HepG2 (cell line): ENCODE data around the gene TMEM86B. TPM values are rescaled to one million over a fixed set of nuclear protein-coding genes. Genes with fewer than 3 reads are reported as not detected.

Experiments
- BORCS8-MEF2B ChIP-seq: sonication (generic); formaldehyde crosslinking; IDR thresholded peaks from 2 replicates; pipeline ENCODE4 v1.8.0; 2022; ENCODE audit warnings: mild to moderate bottlenecking, missing genetic modification reagents
- MED13 ChIP-seq: sonication (generic); formaldehyde crosslinking; IDR thresholded peaks from 2 replicates; pipeline ENCODE4 v1.5.0; 2020; ENCODE audit warnings: missing genetic modification reagents
- PAF1 ChIP-seq: IDR thresholded peaks from 2 replicates; pipeline ENCODE4 v1.6.1; 2016; ENCODE audit warnings: missing genetic modification reagents, missing compliant biosample characterization
- REPIN1 ChIP-seq: sonication (generic); formaldehyde crosslinking; IDR thresholded peaks from 2 replicates; pipeline ENCODE4 v1.8.0; 2022; ENCODE audit warnings: missing genetic modification reagents, low read depth, mild to moderate bottlenecking, borderline replicate concordance
- SPEN ChIP-seq: sonication (generic); formaldehyde crosslinking; IDR thresholded peaks from 2 replicates; pipeline ENCODE4 v1.5.1; 2020; ENCODE audit warnings: low read depth, mild to moderate bottlenecking, missing genetic modification reagents
- ZNF20 ChIP-seq: sonication (generic); formaldehyde crosslinking; IDR thresholded peaks from 2 replicates; pipeline ENCODE4 v1.4.0; 2020; ENCODE audit warnings: mild to moderate bottlenecking, moderate library complexity, missing genetic modification reagents
- ZNF296 ChIP-seq: sonication (generic); formaldehyde crosslinking; conservative IDR thresholded peaks from 2 replicates; pipeline ENCODE4 v1.5.0; 2020; ENCODE audit warnings: mild to moderate bottlenecking, missing genetic modification reagents
- ZNF3 ChIP-seq: IDR thresholded peaks from 2 replicates; pipeline ENCODE4 v1.7.0; 2017; ENCODE audit warnings: inconsistent platforms
- polyA plus RNA-seq, 8 experiments: library from polyadenylated mRNA; depleted of rRNA in 3 of 8; stranded (reverse) in 7 of 8; unstranded in 1 of 8; fragments of >200 nt; fragmentation: Illumina TruSeq in 4 of 8; extraction: Trizol in 4 of 8; gene quantifications; 2 replicates each; pipeline versions ENCODE4 v1.2.1 to v1.2.3, GENCODE V29; 2011 to 2016; ENCODE audit warnings: low read depth in 4 of 8, missing spikeins in 1 of 8, mixed read lengths in 1 of 8; ENCODE audit not compliant: insufficient read depth in 1 of 8
- total RNA-seq, 5 experiments: library from RNA; depleted of rRNA; stranded (reverse); fragments of >200 nt; fragmentation: Illumina TruSeq; extraction: Trizol; gene quantifications; 2 replicates each; pipeline ENCODE4 v1.2.3, GENCODE V29; 2016; ENCODE audit warnings: low read depth in 1 of 5
- TF ChIP-seq, protein P1 (sequence below): sonication (generic); formaldehyde crosslinking; IDR thresholded peaks from 2 replicates; pipeline ENCODE4 v1.4.0; 2020; ENCODE audit warnings: missing genetic modification reagents, borderline replicate concordance
- TF ChIP-seq, protein P2 (sequence below): sonication (generic); formaldehyde crosslinking; conservative IDR thresholded peaks from 2 replicates; pipeline ENCODE4 v1.4.0; 2020; ENCODE audit warnings: mild to moderate bottlenecking, missing genetic modification reagents, moderate library complexity
- TF ChIP-seq, protein P3 (sequence below): sonication (generic); formaldehyde crosslinking; IDR thresholded peaks from 2 replicates; pipeline ENCODE4 v1.8.1; 2023; ENCODE audit warnings: missing genetic modification reagents, inconsistent platforms, borderline replicate concordance
- TF ChIP-seq, protein P4 (sequence below): sonication (generic); formaldehyde crosslinking; IDR thresholded peaks from 2 replicates; pipeline ENCODE4 v1.5.0; 2020; ENCODE audit warnings: mild to moderate bottlenecking, missing genetic modification reagents, borderline replicate concordance

The TMEM86B gene
- total and polyA plus RNA-seq, 2 of the 13 experiments (the other 11 are each of a cell fraction or from before 2014, with no cell fraction given), result 7.7 to 9.6 TPM

DNA sequence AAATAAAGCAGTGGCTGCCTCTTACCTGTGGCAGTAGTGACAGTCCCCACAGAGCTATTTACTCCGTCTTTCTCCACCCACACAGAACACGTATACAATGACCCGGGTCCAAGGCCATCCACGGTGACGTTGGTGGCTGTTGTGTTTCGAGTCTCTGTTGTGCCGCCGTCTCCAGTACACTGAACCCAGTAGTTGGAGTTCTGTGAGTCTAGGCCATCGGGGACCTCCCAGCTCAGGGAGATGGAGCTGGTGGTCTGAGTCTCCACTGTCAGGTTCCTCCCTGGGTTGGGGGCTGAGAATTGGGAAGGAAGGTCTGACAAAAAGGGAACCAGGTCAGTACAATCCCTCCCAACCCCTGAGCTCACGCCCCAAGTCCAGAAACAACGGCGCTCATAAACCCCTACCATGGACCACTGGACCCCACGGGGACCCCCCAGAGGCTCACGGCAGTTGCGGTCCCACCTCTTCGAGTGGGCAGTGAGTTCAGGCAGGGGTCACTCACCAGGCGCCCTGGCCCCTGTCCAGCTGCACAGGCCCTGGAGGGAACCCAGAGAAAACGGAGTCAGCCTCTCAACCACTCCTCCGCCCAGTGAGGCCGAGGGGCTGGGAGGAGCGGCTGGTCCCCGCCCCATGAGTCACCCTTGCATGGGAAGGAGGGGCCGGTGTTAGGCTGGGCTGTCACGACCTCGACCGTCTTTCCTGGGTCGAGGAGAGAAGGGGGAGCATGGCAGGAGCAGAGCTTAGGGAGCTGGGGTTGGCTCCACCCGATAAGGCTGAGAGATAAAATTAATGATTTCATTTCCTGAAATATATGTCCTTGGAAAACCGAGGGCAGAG is 21.7 kb downstream of the TMEM86B start (continued):
- TF ChIP-seq, protein P1, sequence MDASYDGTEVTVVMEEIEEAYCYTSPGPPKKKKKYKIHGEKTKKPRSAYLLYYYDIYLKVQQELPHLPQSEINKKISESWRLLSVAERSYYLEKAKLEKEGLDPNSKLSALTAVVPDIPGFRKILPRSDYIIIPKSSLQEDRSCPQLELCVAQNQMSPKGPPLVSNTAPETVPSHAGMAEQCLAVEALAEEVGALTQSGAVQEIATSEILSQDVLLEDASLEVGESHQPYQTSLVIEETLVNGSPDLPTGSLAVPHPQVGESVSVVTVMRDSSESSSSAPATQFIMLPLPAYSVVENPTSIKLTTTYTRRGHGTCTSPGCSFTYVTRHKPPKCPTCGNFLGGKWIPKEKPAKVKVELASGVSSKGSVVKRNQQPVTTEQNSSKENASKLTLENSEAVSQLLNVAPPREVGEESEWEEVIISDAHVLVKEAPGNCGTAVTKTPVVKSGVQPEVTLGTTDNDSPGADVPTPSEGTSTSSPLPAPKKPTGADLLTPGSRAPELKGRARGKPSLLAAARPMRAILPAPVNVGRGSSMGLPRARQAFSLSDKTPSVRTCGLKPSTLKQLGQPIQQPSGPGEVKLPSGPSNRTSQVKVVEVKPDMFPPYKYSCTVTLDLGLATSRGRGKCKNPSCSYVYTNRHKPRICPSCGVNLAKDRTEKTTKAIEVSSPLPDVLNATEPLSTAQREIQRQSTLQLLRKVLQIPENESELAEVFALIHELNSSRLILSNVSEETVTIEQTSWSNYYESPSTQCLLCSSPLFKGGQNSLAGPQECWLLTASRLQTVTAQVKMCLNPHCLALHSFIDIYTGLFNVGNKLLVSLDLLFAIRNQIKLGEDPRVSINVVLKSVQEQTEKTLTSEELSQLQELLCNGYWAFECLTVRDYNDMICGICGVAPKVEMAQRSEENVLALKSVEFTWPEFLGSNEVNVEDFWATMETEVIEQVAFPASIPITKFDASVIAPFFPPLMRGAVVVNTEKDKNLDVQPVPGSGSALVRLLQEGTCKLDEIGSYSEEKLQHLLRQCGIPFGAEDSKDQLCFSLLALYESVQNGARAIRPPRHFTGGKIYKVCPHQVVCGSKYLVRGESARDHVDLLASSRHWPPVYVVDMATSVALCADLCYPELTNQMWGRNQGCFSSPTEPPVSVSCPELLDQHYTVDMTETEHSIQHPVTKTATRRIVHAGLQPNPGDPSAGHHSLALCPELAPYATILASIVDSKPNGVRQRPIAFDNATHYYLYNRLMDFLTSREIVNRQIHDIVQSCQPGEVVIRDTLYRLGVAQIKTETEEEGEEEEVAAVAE (CRISPR knock-in tag), result peak; percentile 20; the same call in 1 of the 2 replicates
- TF ChIP-seq MED13 (CRISPR knock-in tag) (no peak), ZNF20 (no peak), ZNF3 (CRISPR knock-in tag) (no peak), BORCS8-MEF2B (CRISPR knock-in tag) (no peak; the same call in 1 of the 2 replicates), ZNF296 (CRISPR knock-in tag) (peak; percentile 89), REPIN1 (no peak; the same call in 1 of the 2 replicates), PAF1 (CRISPR knock-in tag) (0 out of 2 replicates have a peak, but pooled peaks have one; percentile 55), SPEN (CRISPR knock-in tag) (peak; percentile 52; the same call in 1 of the 2 replicates)
- TF ChIP-seq, protein P2, sequence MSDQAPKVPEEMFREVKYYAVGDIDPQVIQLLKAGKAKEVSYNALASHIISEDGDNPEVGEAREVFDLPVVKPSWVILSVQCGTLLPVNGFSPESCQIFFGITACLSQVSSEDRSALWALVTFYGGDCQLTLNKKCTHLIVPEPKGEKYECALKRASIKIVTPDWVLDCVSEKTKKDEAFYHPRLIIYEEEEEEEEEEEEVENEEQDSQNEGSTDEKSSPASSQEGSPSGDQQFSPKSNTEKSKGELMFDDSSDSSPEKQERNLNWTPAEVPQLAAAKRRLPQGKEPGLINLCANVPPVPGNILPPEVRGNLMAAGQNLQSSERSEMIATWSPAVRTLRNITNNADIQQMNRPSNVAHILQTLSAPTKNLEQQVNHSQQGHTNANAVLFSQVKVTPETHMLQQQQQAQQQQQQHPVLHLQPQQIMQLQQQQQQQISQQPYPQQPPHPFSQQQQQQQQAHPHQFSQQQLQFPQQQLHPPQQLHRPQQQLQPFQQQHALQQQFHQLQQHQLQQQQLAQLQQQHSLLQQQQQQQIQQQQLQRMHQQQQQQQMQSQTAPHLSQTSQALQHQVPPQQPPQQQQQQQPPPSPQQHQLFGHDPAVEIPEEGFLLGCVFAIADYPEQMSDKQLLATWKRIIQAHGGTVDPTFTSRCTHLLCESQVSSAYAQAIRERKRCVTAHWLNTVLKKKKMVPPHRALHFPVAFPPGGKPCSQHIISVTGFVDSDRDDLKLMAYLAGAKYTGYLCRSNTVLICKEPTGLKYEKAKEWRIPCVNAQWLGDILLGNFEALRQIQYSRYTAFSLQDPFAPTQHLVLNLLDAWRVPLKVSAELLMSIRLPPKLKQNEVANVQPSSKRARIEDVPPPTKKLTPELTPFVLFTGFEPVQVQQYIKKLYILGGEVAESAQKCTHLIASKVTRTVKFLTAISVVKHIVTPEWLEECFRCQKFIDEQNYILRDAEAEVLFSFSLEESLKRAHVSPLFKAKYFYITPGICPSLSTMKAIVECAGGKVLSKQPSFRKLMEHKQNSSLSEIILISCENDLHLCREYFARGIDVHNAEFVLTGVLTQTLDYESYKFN (CRISPR knock-in tag), result peak; percentile 80
- TF ChIP-seq, protein P3, sequence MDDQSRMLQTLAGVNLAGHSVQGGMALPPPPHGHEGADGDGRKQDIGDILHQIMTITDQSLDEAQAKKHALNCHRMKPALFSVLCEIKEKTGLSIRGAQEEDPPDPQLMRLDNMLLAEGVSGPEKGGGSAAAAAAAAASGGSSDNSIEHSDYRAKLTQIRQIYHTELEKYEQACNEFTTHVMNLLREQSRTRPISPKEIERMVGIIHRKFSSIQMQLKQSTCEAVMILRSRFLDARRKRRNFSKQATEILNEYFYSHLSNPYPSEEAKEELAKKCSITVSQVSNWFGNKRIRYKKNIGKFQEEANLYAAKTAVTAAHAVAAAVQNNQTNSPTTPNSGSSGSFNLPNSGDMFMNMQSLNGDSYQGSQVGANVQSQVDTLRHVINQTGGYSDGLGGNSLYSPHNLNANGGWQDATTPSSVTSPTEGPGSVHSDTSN (CRISPR knock-in tag), result no peak
- TF ChIP-seq, protein P4, sequence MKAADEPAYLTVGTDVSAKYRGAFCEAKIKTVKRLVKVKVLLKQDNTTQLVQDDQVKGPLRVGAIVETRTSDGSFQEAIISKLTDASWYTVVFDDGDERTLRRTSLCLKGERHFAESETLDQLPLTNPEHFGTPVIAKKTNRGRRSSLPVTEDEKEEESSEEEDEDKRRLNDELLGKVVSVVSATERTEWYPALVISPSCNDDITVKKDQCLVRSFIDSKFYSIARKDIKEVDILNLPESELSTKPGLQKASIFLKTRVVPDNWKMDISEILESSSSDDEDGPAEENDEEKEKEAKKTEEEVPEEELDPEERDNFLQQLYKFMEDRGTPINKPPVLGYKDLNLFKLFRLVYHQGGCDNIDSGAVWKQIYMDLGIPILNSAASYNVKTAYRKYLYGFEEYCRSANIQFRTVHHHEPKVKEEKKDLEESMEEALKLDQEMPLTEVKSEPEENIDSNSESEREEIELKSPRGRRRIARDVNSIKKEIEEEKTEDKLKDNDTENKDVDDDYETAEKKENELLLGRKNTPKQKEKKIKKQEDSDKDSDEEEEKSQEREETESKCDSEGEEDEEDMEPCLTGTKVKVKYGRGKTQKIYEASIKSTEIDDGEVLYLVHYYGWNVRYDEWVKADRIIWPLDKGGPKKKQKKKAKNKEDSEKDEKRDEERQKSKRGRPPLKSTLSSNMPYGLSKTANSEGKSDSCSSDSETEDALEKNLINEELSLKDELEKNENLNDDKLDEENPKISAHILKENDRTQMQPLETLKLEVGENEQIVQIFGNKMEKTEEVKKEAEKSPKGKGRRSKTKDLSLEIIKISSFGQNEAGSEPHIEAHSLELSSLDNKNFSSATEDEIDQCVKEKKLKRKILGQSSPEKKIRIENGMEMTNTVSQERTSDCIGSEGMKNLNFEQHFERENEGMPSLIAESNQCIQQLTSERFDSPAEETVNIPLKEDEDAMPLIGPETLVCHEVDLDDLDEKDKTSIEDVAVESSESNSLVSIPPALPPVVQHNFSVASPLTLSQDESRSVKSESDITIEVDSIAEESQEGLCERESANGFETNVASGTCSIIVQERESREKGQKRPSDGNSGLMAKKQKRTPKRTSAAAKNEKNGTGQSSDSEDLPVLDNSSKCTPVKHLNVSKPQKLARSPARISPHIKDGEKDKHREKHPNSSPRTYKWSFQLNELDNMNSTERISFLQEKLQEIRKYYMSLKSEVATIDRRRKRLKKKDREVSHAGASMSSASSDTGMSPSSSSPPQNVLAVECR (CRISPR knock-in tag), result peak; percentile 79; the same call in 1 of the 2 replicates
